Central memory CD8-positive, alpha-beta T cell (primary cell): ENCODE measurements around the gene ZNF532.
"Not testable (repeated sequence)": the region's sequence is repeated elsewhere in the genome, so short reads cannot be mapped to it uniquely, and the experiment has no call there.

Source experiments
- ATAC-seq: fragments of 150-1000 bp; cut with Tn5 transposase; replicated peaks from 2 replicates; pipeline ENCODE4 v1.10.0; 2022; ENCODE audit warnings: mild to moderate bottlenecking, moderate FRiP score, moderate number of reproducible peaks; ENCODE audit not compliant: poor library complexity, severe bottlenecking; ENCODE audit errors: extremely low read depth
- DNase-seq, 2 donors: peaks; one replicate each; pipeline ENCODE4 v3.0.0; 2021; ENCODE audit warnings: low spot score in 2 of 2
- H3K27ac Mint-ChIP-seq: one replicate; pipeline ENCODE4 v1.8.0; 2022; ENCODE audit warnings: low read depth, mild to moderate bottlenecking, moderate library complexity, mixed read lengths
- H3K27me3 Mint-ChIP-seq: one replicate; pipeline ENCODE4 v1.8.0; 2022; ENCODE audit warnings: mixed read lengths
- H3K36me3 Mint-ChIP-seq: one replicate; pipeline ENCODE4 v1.8.0; 2022; ENCODE audit warnings: mild to moderate bottlenecking, moderate library complexity, mixed read lengths; ENCODE audit not compliant: insufficient read depth
- H3K4me1 Mint-ChIP-seq: one replicate; pipeline ENCODE4 v1.8.0; 2022; ENCODE audit warnings: mixed read lengths
- H3K4me3 Mint-ChIP-seq: one replicate; pipeline ENCODE4 v1.8.0; 2022; ENCODE audit warnings: mild to moderate bottlenecking, moderate library complexity, mixed read lengths
- H3K9me3 Mint-ChIP-seq: one replicate; pipeline ENCODE4 v1.8.0; 2022; ENCODE audit warnings: mixed read lengths

The ZNF532 gene

GRCh38 chr18:58864146-58865032 is at the start of gene ZNF532:
Gene ZNF532, plus strand, starts transcription at chr18:58864877. CDS start in a region left out here.
- ATAC-seq (peak; percentile 57), DNase-seq (peak in 1 of 2 donors; percentile 42)
- peaks cover 11% of the 10 kb centered on the region for H3K27me3 Mint-ChIP-seq
- peak within 1 kb of the TSS; percentile 95 for H3K27ac Mint-ChIP-seq
- H3K4me3 Mint-ChIP-seq, result peak within 1 kb of the TSS; percentile 78
- peaks cover 20% of the 10 kb centered on the region for H3K36me3 Mint-ChIP-seq
- peaks cover 34% of the 10 kb centered on the region for H3K4me1 Mint-ChIP-seq
- no peaks in the 10 kb centered on the region for H3K9me3 Mint-ChIP-seq

- H3K4me3 Mint-ChIP-seq, result peak overlapping the region; percentile 38
- DNase-seq (no peak), ATAC-seq (peak; percentile 60)
- H3K4me1 Mint-ChIP-seq, result peaks cover 11% of the 10 kb centered on the region
- peaks cover 44% of the 10 kb centered on the region for H3K27me3 Mint-ChIP-seq
- no peaks in the 10 kb centered on the region for H3K36me3 Mint-ChIP-seq
- no peak overlapping the region for H3K27ac Mint-ChIP-seq
- H3K9me3 Mint-ChIP-seq, result no peaks in the 10 kb centered on the region
Measured at GRCh38 chr18:58819051-58819450, 45.6 kb upstream of the ZNF532 start.

GRCh38 chr18:58820251-58820650 is 44.4 kb upstream of the ZNF532 start:
- no peak overlapping the region for H3K4me3 Mint-ChIP-seq
- H3K27ac Mint-ChIP-seq, result no peak overlapping the region
- H3K27me3 Mint-ChIP-seq, result peaks cover 44% of the 10 kb centered on the region
- H3K4me1 Mint-ChIP-seq, result peaks cover 11% of the 10 kb centered on the region
- no peak for ATAC-seq
- H3K36me3 Mint-ChIP-seq, result no peaks in the 10 kb centered on the region
- no peaks in the 10 kb centered on the region for H3K9me3 Mint-ChIP-seq
- no peak for DNase-seq

- peaks cover 35% of the 10 kb centered on the region for H3K27me3 Mint-ChIP-seq
- no peak for ATAC-seq
Measured at GRCh38 chr18:58822944-58823343, 41.7 kb upstream of the ZNF532 start.

GRCh38 chr18:58823412-58823811 is 41.3 kb upstream of the ZNF532 start:
- Mint-ChIP-seq H3K9me3 (no peaks in the 10 kb centered on the region), H3K36me3 (no peaks in the 10 kb centered on the region), H3K4me3 (no peak overlapping the region), H3K4me1 (peaks cover 11% of the 10 kb centered on the region), H3K27me3 (peaks cover 35% of the 10 kb centered on the region), H3K27ac (no peak overlapping the region)
- ATAC-seq, result no peak
- DNase-seq, result no peak

More at GRCh38 chr18:58822944-58823343, 41.7 kb upstream of the ZNF532 start:
- Mint-ChIP-seq H3K4me1 (peaks cover 11% of the 10 kb centered on the region), H3K27ac (no peak overlapping the region), H3K36me3 (no peaks in the 10 kb centered on the region), H3K4me3 (no peak overlapping the region), H3K9me3 (no peaks in the 10 kb centered on the region)
- DNase-seq, result no peak

- not testable (repeated sequence) for H3K9me3 Mint-ChIP-seq, H3K27ac Mint-ChIP-seq, H3K4me1 Mint-ChIP-seq, DNase-seq, ATAC-seq, H3K4me3 Mint-ChIP-seq, H3K36me3 Mint-ChIP-seq
- peaks cover 44% of the 10 kb centered on the region for H3K27me3 Mint-ChIP-seq
Measured at GRCh38 chr18:58826926-58827325, 37.8 kb upstream of the ZNF532 start.

GRCh38 chr18:58827428-58827827 is 37.2 kb upstream of the ZNF532 start:
- Mint-ChIP-seq H3K4me1 (no peaks in the 10 kb centered on the region), H3K27ac (no peak overlapping the region), H3K36me3 (no peaks in the 10 kb centered on the region), H3K9me3 (no peaks in the 10 kb centered on the region), H3K27me3 (peaks cover 46% of the 10 kb centered on the region), H3K4me3 (no peak overlapping the region)
- no peak for DNase-seq
- ATAC-seq, result no peak

GRCh38 chr18:58827886-58828285 is 36.8 kb upstream of the ZNF532 start:
- H3K36me3 Mint-ChIP-seq, result no peaks in the 10 kb centered on the region
- peaks cover 46% of the 10 kb centered on the region for H3K27me3 Mint-ChIP-seq
- DNase-seq, result no peak
- H3K4me1 Mint-ChIP-seq, result no peaks in the 10 kb centered on the region
- no peak for ATAC-seq
- no peaks in the 10 kb centered on the region for H3K9me3 Mint-ChIP-seq
- H3K4me3 Mint-ChIP-seq, result no peak overlapping the region
- no peak overlapping the region for H3K27ac Mint-ChIP-seq

- no peaks in the 10 kb centered on the region for H3K9me3 Mint-ChIP-seq
- no peak overlapping the region for H3K4me3 Mint-ChIP-seq
- ATAC-seq, result no peak
- no peak for DNase-seq
- H3K27ac Mint-ChIP-seq, result no peak overlapping the region
- no peaks in the 10 kb centered on the region for H3K36me3 Mint-ChIP-seq
- H3K4me1 Mint-ChIP-seq, result no peaks in the 10 kb centered on the region
- H3K27me3 Mint-ChIP-seq, result peaks cover 42% of the 10 kb centered on the region
Measured at GRCh38 chr18:58828399-58829121, 36.1 kb upstream of the ZNF532 start.

- Mint-ChIP-seq H3K27me3 (peaks cover 36% of the 10 kb centered on the region), H3K9me3 (no peaks in the 10 kb centered on the region), H3K4me1 (no peaks in the 10 kb centered on the region), H3K4me3 (no peak overlapping the region), H3K27ac (no peak overlapping the region), H3K36me3 (no peaks in the 10 kb centered on the region)
- no peak for ATAC-seq
- no peak for DNase-seq
Measured at GRCh38 chr18:58829263-58829662, 35.4 kb upstream of the ZNF532 start.

- not testable (repeated sequence) for H3K9me3 Mint-ChIP-seq, H3K4me1 Mint-ChIP-seq, H3K27ac Mint-ChIP-seq, H3K36me3 Mint-ChIP-seq, ATAC-seq, H3K4me3 Mint-ChIP-seq, DNase-seq
- peaks cover 30% of the 10 kb centered on the region for H3K27me3 Mint-ChIP-seq
Measured at GRCh38 chr18:58829886-58830285, 34.8 kb upstream of the ZNF532 start.

- H3K4me3 Mint-ChIP-seq, result no peak overlapping the region
- ATAC-seq, result no peak
- no peaks in the 10 kb centered on the region for H3K9me3 Mint-ChIP-seq
- H3K27ac Mint-ChIP-seq, result no peak overlapping the region
- no peaks in the 10 kb centered on the region for H3K4me1 Mint-ChIP-seq
- no peak for DNase-seq
- no peaks in the 10 kb centered on the region for H3K36me3 Mint-ChIP-seq
- H3K27me3 Mint-ChIP-seq, result peaks cover 19% of the 10 kb centered on the region
Measured at GRCh38 chr18:58831606-58832005, 33.1 kb upstream of the ZNF532 start.
